Stimulated activated effector memory CD8-positive, alpha-beta T cell treated with anti-CD3 and anti-CD28 coated beads, Interleukin-12 subunit alpha, Interleukin-12 subunit beta, amount 100 ng/mL, for 72 hours (primary cell): ENCODE measurements around the gene SRGAP3.

Experiments used
- ATAC-seq: fragments of 150-1000 bp; cut with Tn5 transposase; 2 replicates; pipeline ENCODE4 v1.10.0; 2021
- DNase-seq, 2 donors: peaks; one replicate each; pipeline ENCODE4 v3.0.0; 2021 to 2022; ENCODE audit warnings: low spot score in 2 of 2
- H3K27ac Mint-ChIP-seq: one replicate; pipeline ENCODE4 v1.8.0; 2022; ENCODE audit warnings: mild to moderate bottlenecking, mixed read lengths
- H3K36me3 Mint-ChIP-seq: one replicate; pipeline ENCODE4 v1.8.0; 2022; ENCODE audit warnings: mild to moderate bottlenecking, mixed read lengths
- H3K4me1 Mint-ChIP-seq: one replicate; pipeline ENCODE4 v1.8.0; 2022; ENCODE audit warnings: mixed read lengths
- H3K4me3 Mint-ChIP-seq: one replicate; pipeline ENCODE4 v1.8.0; 2022; ENCODE audit warnings: mild to moderate bottlenecking, mixed read lengths
- H3K9me3 Mint-ChIP-seq: one replicate; pipeline ENCODE4 v1.8.0; 2022; ENCODE audit warnings: mixed read lengths

The SRGAP3 gene

GRCh38 chr3:9061634-9062033 lies 187.8 kb downstream of the SRGAP3 start:
- ATAC-seq (no peak), DNase-seq (no peak)
- peaks cover 5% of the 10 kb centered on the region for H3K9me3 Mint-ChIP-seq
- no peak overlapping the region for H3K4me3 Mint-ChIP-seq
- H3K36me3 Mint-ChIP-seq, result no peaks in the 10 kb centered on the region
- H3K27ac Mint-ChIP-seq, result no peak overlapping the region
- no peaks in the 10 kb centered on the region for H3K4me1 Mint-ChIP-seq

GRCh38 chr3:9059489-9060400 lies 189.7 kb downstream of the SRGAP3 start:
- Mint-ChIP-seq H3K4me3 (no peak overlapping the region), H3K4me1 (no peaks in the 10 kb centered on the region), H3K9me3 (peaks cover 5% of the 10 kb centered on the region), H3K36me3 (no peaks in the 10 kb centered on the region), H3K27ac (no peak overlapping the region)
- DNase-seq (no peak), ATAC-seq (peak; percentile 24)

DNA sequence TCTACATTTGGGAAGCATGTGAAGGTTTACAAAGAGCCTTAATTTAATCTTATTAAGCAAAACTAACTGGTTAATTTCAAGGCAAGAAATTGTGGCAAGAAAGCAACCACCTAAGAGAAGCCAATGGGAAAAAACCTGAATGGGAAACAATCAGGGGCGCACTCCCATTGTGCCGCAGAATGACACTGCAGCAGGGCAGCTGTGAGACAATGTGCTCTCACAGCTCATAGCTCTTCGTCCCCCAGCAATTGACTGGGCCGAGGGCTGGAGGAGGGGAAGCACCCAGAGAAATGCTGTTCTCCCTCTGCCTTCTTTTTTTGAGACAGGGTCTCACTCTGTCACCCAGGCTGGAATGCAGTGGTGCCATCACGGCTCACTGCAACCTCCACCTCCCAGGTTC lies 192.9 kb downstream of the SRGAP3 start:
- Mint-ChIP-seq H3K36me3 (no peaks in the 10 kb centered on the region), H3K9me3 (no peaks in the 10 kb centered on the region), H3K27ac (no peak overlapping the region), H3K4me3 (no peak overlapping the region), H3K4me1 (no peaks in the 10 kb centered on the region)
- DNase-seq, result no peak
- ATAC-seq, result no peak

DNA sequence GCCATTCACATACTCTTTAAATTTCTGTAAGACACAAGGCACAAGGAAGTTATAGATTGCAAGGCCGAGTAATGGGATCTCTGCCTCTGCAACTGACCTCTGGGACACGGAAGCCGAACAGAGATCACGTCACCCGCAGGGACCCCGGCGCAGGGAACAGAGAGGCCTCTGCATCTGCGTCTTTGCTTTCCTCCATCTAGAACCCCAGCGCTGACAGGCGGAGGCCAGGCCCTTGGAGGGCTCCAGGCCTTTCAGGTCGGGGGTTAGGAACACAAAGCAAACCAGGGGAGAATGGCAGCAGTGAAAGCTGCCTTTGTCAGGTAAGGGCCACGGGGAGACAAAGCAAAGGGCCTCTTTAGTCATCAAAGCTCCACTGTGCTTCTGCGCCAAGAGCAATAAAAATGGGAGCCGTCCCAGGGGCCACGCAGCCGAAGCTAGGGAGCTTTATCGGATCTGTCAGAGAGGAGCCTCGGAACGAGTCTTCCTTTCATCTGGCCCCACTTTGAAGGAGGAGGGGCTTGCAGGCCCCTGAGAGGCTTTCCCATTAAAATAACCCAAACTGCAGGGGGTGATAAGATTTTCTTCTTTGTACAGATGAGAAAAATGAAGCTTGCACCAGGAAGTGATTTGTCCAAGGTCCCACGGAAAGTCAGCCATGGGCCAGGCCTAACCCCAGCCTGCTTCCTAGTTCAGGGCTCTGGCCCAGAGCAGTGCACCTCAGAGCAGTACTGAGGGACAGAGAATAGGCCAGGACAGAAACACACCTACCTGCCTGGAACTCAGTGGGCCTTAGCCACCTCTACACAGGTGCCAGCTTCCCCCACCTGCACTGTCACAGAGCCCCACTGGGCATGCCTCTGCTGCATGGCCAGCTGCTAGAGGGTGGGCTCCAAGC lies 201.7 kb downstream of the SRGAP3 start:
- Mint-ChIP-seq H3K9me3 (no peaks in the 10 kb centered on the region), H3K4me3 (no peak overlapping the region), H3K36me3 (no peaks in the 10 kb centered on the region), H3K4me1 (no peaks in the 10 kb centered on the region), H3K27ac (no peak overlapping the region)
- ATAC-seq (no peak), DNase-seq (no peak)

- ATAC-seq, result no peak
- no peaks in the 10 kb centered on the region for H3K9me3 Mint-ChIP-seq
- no peak for DNase-seq
- no peak overlapping the region for H3K27ac Mint-ChIP-seq
- no peaks in the 10 kb centered on the region for H3K36me3 Mint-ChIP-seq
- H3K4me1 Mint-ChIP-seq, result no peaks in the 10 kb centered on the region
- H3K4me3 Mint-ChIP-seq, result no peak overlapping the region
Observed at GRCh38 chr3:9045371-9045770, 204.1 kb downstream of the SRGAP3 start.

GRCh38 chr3:9043063-9043462 lies 206.4 kb downstream of the SRGAP3 start:
- no peak for DNase-seq
- Mint-ChIP-seq H3K9me3 (no peaks in the 10 kb centered on the region), H3K4me1 (no peaks in the 10 kb centered on the region), H3K4me3 (no peak overlapping the region), H3K36me3 (no peaks in the 10 kb centered on the region), H3K27ac (no peak overlapping the region)
- no peak for ATAC-seq

GRCh38 chr3:9041626-9042025 lies 207.8 kb downstream of the SRGAP3 start:
- ATAC-seq (no peak), DNase-seq (no peak)
- H3K4me1 Mint-ChIP-seq, result no peaks in the 10 kb centered on the region
- H3K27ac Mint-ChIP-seq, result no peak overlapping the region
- H3K9me3 Mint-ChIP-seq, result no peaks in the 10 kb centered on the region
- no peaks in the 10 kb centered on the region for H3K36me3 Mint-ChIP-seq
- H3K4me3 Mint-ChIP-seq, result no peak overlapping the region

DNA sequence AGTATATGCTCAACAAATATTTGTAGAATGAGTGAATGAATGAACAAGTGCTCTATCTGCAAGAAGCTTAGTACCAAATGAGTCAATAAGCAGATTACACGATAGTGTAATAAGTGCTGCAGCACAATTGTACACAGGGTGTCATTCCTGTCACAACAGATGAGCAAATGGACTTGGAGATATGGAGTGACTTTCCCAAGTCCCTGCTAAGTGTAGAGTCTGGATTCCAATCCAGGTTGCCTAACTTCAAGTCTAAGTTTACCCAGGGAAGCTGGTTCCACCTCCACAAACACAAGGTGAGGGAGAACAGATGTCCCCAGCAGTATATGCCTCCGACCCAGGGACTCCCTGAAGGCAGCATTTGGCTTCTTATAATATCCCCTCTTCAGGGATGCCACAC lies 208.4 kb downstream of the SRGAP3 start:
- H3K4me1 Mint-ChIP-seq, result no peaks in the 10 kb centered on the region
- no peaks in the 10 kb centered on the region for H3K36me3 Mint-ChIP-seq
- no peak for ATAC-seq
- H3K9me3 Mint-ChIP-seq, result no peaks in the 10 kb centered on the region
- no peak overlapping the region for H3K4me3 Mint-ChIP-seq
- H3K27ac Mint-ChIP-seq, result no peak overlapping the region
- no peak for DNase-seq

DNA sequence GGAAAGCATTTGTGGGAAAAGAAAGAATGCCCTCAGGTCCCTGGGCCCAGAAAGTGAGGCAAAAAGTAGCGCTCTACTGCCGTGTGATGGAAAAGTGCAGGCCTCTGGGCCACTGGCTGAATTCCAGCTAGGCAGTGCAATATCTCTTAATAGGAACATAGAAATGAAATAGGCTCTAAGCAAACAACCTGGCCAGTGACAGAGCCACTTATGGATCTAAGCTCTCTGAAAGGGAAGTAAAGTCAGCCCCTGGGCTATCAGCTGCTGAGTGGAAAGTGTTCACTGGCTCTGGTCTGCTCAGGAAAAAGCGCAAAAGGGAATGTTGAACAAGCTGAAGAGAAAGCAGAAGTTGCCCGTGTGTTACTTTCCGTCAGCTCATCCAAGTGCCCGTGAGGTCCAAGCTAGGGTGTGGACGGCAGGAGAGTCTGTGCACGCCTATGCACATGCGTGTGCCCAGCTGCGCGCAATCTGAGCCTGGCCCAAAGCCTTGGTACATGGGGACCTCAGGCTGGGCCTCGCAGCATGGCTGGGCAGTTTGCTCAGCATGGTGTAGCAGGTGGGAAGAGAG lies 212.2 kb downstream of the SRGAP3 start:
- Mint-ChIP-seq H3K4me1 (no peaks in the 10 kb centered on the region), H3K27ac (no peak overlapping the region), H3K36me3 (no peaks in the 10 kb centered on the region), H3K9me3 (no peaks in the 10 kb centered on the region), H3K4me3 (no peak overlapping the region)
- ATAC-seq (no peak), DNase-seq (no peak)

DNA sequence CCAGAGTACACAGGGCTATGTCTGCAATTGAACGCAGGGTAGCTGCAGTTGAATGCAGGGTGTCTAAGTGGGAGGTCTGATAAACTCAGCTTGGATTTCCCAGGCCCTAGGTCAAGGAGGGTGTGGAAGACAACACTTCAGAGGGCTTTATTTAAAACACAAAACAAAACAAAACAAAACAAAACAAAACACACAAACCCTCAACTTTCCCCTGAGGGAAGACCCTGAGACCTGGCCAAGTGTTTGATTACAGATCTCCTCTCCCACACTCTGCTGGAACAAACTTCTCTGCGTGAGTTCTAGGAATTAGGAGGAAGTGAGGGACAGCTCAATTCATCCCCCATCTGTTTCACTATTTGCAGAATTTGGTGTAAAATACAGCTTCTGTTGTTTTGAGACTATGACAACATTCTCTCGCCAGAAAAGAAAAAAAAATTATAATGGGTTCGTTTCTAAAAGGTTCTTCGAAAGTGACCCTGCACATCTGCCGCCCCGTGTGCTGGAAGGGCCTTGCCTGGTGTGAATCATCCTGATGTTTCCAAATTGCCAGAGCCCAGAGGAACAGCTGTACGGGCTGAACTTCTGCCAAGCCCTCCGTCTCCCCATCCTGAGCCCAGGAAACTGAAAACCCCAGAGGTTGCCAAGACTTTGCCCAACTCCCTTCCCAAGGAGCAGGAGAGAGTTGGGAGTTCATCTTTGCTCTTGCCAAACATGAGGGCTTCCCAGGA lies 212.9 kb downstream of the SRGAP3 start:
- ATAC-seq, result no peak
- Mint-ChIP-seq H3K36me3 (no peaks in the 10 kb centered on the region), H3K27ac (no peak overlapping the region), H3K4me3 (no peak overlapping the region), H3K4me1 (no peaks in the 10 kb centered on the region), H3K9me3 (no peaks in the 10 kb centered on the region)
- DNase-seq, result no peak

GRCh38 chr3:9035961-9036360 lies 213.5 kb downstream of the SRGAP3 start:
- DNase-seq (no peak), ATAC-seq (no peak)
- H3K36me3 Mint-ChIP-seq, result no peaks in the 10 kb centered on the region
- H3K27ac Mint-ChIP-seq, result no peak overlapping the region
- no peak overlapping the region for H3K4me3 Mint-ChIP-seq
- H3K4me1 Mint-ChIP-seq, result no peaks in the 10 kb centered on the region
- no peaks in the 10 kb centered on the region for H3K9me3 Mint-ChIP-seq

DNA sequence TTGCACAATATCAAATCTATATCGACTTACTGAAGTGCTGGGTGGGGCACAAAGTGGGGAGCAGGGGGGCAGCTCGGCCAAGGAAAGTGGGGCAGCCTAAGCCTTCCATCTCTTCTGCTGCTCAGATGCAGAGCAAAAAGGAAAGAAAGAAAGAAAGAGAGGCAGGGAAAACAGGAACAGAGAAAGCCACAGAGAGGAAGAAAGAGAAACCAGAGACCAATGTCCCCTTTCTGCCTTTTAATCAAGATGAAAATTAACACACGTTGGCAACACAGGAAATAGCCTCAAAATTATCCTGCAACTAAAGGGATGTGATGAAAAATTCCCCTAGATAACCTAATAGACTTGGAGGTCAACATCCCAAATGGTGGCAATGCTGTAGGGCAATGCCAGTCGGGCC lies 214.0 kb downstream of the SRGAP3 start:
- no peak overlapping the region for H3K4me3 Mint-ChIP-seq
- no peaks in the 10 kb centered on the region for H3K36me3 Mint-ChIP-seq
- no peak overlapping the region for H3K27ac Mint-ChIP-seq
- H3K9me3 Mint-ChIP-seq, result no peaks in the 10 kb centered on the region
- no peaks in the 10 kb centered on the region for H3K4me1 Mint-ChIP-seq
- ATAC-seq (no peak), DNase-seq (no peak)

GRCh38 chr3:9033867-9034266 lies 215.6 kb downstream of the SRGAP3 start:
- Mint-ChIP-seq H3K4me1 (no peaks in the 10 kb centered on the region), H3K27ac (no peak overlapping the region)
- ATAC-seq, result no peak

GRCh38 chr3:9032231-9032777 lies 217.1 kb downstream of the SRGAP3 start:
- Mint-ChIP-seq H3K36me3 (no peaks in the 10 kb centered on the region), H3K4me1 (no peaks in the 10 kb centered on the region), H3K27ac (no peak overlapping the region), H3K9me3 (no peaks in the 10 kb centered on the region), H3K4me3 (no peak overlapping the region)
- DNase-seq (no peak), ATAC-seq (no peak)

More at GRCh38 chr3:9033867-9034266, 215.6 kb downstream of the SRGAP3 start:
- DNase-seq, result no peak
- Mint-ChIP-seq H3K4me3 (no peak overlapping the region), H3K9me3 (no peaks in the 10 kb centered on the region), H3K36me3 (no peaks in the 10 kb centered on the region)

DNA sequence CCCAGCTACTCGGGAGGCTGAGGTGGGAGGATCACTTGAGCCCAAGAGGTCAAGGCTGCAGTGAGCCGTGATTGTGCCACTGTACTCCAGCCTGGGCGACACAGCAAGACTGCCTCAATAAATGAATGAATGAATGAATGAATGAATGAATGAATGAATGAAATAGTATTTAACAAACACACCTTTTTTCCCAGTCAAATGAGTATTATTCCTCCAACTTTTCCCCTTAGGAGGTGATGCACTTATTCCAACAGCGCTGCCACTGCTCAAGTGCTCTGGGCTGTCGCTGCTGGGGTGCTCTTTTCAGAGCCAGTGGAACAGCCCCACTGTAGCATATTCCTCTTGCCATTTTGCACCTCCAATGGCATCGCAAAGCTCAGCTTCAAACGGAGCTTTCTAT lies 219.4 kb downstream of the SRGAP3 start:
- no peaks in the 10 kb centered on the region for H3K36me3 Mint-ChIP-seq
- no peak for ATAC-seq
- H3K4me1 Mint-ChIP-seq, result no peaks in the 10 kb centered on the region
- DNase-seq, result no peak
- no peak overlapping the region for H3K27ac Mint-ChIP-seq
- H3K9me3 Mint-ChIP-seq, result no peaks in the 10 kb centered on the region
- no peak overlapping the region for H3K4me3 Mint-ChIP-seq
